ENCODE measurements around the gene FBXO39. TPM values are rescaled to one million over a fixed set of nuclear protein-coding genes. Genes with fewer than 3 reads are reported as not detected.

FBXO39 gene
- total RNA-seq, 3 donors from 2014 or later (not counting 1 experiment from before 2014, with no cell fraction given) = 0.40 to 0.72 (median 0.43) TPM

GRCh38 chr17:6796017-6796886 lies 20.2 kb downstream of the FBXO39 start:
- Histone ChIP-seq H3K36me3 (ENCODE audit: control insufficient read depth, insufficient read depth, low read length) (no peaks in the 10 kb centered on the region), H3K9me3 (ENCODE audit: control insufficient read depth, insufficient read depth, low read length) (no peaks in the 10 kb centered on the region), H3K4me3 (ENCODE audit: low read length) (no peak overlapping the region), H3K27ac (ENCODE audit: low read length) (no peak overlapping the region), H3K4me1 (ENCODE audit: control insufficient read depth, insufficient read depth, low read length) (no peaks in the 10 kb centered on the region), H3K27me3 (ENCODE audit: control insufficient read depth, insufficient read depth, low read length) (no peaks in the 10 kb centered on the region)
- H3K27me3 Mint-ChIP-seq (ENCODE audit: low read depth in 2 of 2) = peaks cover 20 to 46% of the 10 kb centered on the region in 2 donors
- 68% methylated on average over 9 of the region's 10 CpGs for WGBS (ENCODE audit: insufficient coverage)
- no peaks in the 10 kb centered on the region for H3K4me1 Mint-ChIP-seq
- no peak overlapping the region for H3K4me3 Mint-ChIP-seq
- H3K9me3 Mint-ChIP-seq = no peaks in the 10 kb centered on the region
- TF ChIP-seq CTCF (IDR thresholded peaks at IDR 0.05) = no peak
- intact Hi-C loops (cut with micrococcal nuclease) = no loop called here
- H3K27ac Mint-ChIP-seq = no peak overlapping the region
- ATAC-seq (no peak), DNase-seq (no peak)
- H3K36me3 Mint-ChIP-seq = no peaks in the 10 kb centered on the region

GRCh38 chr17:6796887-6797490 lies 21.0 kb downstream of the FBXO39 start:
- ATAC-seq (no peak), DNase-seq (no peak)
- Mint-ChIP-seq H3K36me3 (no peaks in the 10 kb centered on the region), H3K27ac (no peak overlapping the region), H3K9me3 (no peaks in the 10 kb centered on the region), H3K27me3 (ENCODE audit: low read depth in 2 of 2) (peaks cover 20 to 40% of the 10 kb centered on the region in 2 donors), H3K4me1 (no peaks in the 10 kb centered on the region), H3K4me3 (no peak overlapping the region)
- no peak overlapping the region for H3K4me3 ChIP-seq (ENCODE audit: low read length)
- H3K36me3 ChIP-seq (ENCODE audit: control insufficient read depth, insufficient read depth, low read length) = no peaks in the 10 kb centered on the region
- no peak overlapping the region for H3K27ac ChIP-seq (ENCODE audit: low read length)
- 73% methylated on average over 2 of the region's 2 CpGs for WGBS (ENCODE audit: insufficient coverage)
- H3K9me3 ChIP-seq (ENCODE audit: control insufficient read depth, insufficient read depth, low read length) = no peaks in the 10 kb centered on the region
- intact Hi-C loops (cut with micrococcal nuclease) = no loop called here
- no peak for TF ChIP-seq CTCF (IDR thresholded peaks at IDR 0.05)
- H3K4me1 ChIP-seq (ENCODE audit: control insufficient read depth, insufficient read depth, low read length) = no peaks in the 10 kb centered on the region
- H3K27me3 ChIP-seq (ENCODE audit: control insufficient read depth, insufficient read depth, low read length) = no peaks in the 10 kb centered on the region

GRCh38 chr17:6797718-6798351 lies 21.8 kb downstream of the FBXO39 start:
- DNase-seq (no peak), ATAC-seq (no peak)
- Mint-ChIP-seq H3K27ac (no peak overlapping the region), H3K4me3 (no peak overlapping the region), H3K9me3 (no peaks in the 10 kb centered on the region), H3K36me3 (no peaks in the 10 kb centered on the region), H3K4me1 (no peaks in the 10 kb centered on the region), H3K27me3 (ENCODE audit: low read depth in 2 of 2) (peaks cover 13 to 33% of the 10 kb centered on the region in 2 donors)
- H3K27ac ChIP-seq (ENCODE audit: low read length) = no peak overlapping the region
- no peaks in the 10 kb centered on the region for H3K27me3 ChIP-seq (ENCODE audit: control insufficient read depth, insufficient read depth, low read length)
- intact Hi-C loops (cut with micrococcal nuclease) = no loop called here
- no peak overlapping the region for H3K4me3 ChIP-seq (ENCODE audit: low read length)
- WGBS (ENCODE audit: insufficient coverage) = 90% methylated on average over 8 of the region's 8 CpGs
- no peak for TF ChIP-seq CTCF (IDR thresholded peaks at IDR 0.05)
- H3K36me3 ChIP-seq (ENCODE audit: control insufficient read depth, insufficient read depth, low read length) = no peaks in the 10 kb centered on the region
- no peaks in the 10 kb centered on the region for H3K9me3 ChIP-seq (ENCODE audit: control insufficient read depth, insufficient read depth, low read length)
- no peaks in the 10 kb centered on the region for H3K4me1 ChIP-seq (ENCODE audit: control insufficient read depth, insufficient read depth, low read length)
